Panc1 (cell line): ENCODE results near the gene B3GLCT.

Source experiments
- POLR2AphosphoS5 ChIP-seq: IDR thresholded peaks from 2 replicates; pipeline ENCODE4 v1.6.1; 2012; ENCODE audit warnings: mild to moderate bottlenecking, low read depth, low read length, moderate library complexity
- TF ChIP-seq, protein P1 (sequence below): fragments of 450-650 bp; IDR thresholded peaks from 2 replicates; pipeline ENCODE4 v1.5.1; 2017; ENCODE audit warnings: mild to moderate bottlenecking
- TF ChIP-seq, protein P2 (sequence below), 2 experiments: IDR thresholded peaks; 2 replicates each; pipeline ENCODE4 v1.6.1; 2011 to 2012; ENCODE audit warnings: low read depth in 2 of 2, control low read depth in 1 of 2, low read length in 1 of 2, mild to moderate bottlenecking in 1 of 2, moderate library complexity in 1 of 2; ENCODE audit not compliant: insufficient read depth in 1 of 2

DNA sequence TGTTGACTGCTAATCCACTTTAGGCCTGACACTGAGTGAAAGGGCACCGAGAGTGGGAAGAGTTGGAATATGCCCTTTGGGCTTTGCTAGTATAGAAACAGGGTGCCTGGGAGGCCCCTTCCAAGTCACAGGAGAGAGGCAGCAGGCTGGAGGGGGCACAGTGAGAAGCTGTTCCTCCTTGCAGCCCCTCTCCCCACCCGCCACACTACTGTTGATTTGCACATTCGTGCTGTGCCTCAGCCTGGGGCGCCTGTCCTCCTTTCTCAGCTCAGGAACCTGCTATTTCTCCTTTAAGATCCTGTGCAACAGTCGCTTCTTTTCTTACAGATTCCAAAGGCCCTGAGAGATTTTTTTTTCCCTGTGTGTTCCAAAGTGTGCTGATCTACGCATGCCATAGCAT is 2.8 kb upstream of the B3GLCT start:
- TF ChIP-seq POLR2AphosphoS5, result no peak
- TF ChIP-seq, protein P1, sequence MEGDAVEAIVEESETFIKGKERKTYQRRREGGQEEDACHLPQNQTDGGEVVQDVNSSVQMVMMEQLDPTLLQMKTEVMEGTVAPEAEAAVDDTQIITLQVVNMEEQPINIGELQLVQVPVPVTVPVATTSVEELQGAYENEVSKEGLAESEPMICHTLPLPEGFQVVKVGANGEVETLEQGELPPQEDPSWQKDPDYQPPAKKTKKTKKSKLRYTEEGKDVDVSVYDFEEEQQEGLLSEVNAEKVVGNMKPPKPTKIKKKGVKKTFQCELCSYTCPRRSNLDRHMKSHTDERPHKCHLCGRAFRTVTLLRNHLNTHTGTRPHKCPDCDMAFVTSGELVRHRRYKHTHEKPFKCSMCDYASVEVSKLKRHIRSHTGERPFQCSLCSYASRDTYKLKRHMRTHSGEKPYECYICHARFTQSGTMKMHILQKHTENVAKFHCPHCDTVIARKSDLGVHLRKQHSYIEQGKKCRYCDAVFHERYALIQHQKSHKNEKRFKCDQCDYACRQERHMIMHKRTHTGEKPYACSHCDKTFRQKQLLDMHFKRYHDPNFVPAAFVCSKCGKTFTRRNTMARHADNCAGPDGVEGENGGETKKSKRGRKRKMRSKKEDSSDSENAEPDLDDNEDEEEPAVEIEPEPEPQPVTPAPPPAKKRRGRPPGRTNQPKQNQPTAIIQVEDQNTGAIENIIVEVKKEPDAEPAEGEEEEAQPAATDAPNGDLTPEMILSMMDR, result no peak
- TF ChIP-seq, protein P2, sequence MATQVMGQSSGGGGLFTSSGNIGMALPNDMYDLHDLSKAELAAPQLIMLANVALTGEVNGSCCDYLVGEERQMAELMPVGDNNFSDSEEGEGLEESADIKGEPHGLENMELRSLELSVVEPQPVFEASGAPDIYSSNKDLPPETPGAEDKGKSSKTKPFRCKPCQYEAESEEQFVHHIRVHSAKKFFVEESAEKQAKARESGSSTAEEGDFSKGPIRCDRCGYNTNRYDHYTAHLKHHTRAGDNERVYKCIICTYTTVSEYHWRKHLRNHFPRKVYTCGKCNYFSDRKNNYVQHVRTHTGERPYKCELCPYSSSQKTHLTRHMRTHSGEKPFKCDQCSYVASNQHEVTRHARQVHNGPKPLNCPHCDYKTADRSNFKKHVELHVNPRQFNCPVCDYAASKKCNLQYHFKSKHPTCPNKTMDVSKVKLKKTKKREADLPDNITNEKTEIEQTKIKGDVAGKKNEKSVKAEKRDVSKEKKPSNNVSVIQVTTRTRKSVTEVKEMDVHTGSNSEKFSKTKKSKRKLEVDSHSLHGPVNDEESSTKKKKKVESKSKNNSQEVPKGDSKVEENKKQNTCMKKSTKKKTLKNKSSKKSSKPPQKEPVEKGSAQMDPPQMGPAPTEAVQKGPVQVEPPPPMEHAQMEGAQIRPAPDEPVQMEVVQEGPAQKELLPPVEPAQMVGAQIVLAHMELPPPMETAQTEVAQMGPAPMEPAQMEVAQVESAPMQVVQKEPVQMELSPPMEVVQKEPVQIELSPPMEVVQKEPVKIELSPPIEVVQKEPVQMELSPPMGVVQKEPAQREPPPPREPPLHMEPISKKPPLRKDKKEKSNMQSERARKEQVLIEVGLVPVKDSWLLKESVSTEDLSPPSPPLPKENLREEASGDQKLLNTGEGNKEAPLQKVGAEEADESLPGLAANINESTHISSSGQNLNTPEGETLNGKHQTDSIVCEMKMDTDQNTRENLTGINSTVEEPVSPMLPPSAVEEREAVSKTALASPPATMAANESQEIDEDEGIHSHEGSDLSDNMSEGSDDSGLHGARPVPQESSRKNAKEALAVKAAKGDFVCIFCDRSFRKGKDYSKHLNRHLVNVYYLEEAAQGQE (IDR thresholded peaks at IDR 0.05; ENCODE audit: insufficient read depth in 1 of 2, low read depth in 2 of 2, low read length in 1 of 2), result no peak
